ENCODE data around the gene KIFC3.

KIFC3 gene

DNA sequence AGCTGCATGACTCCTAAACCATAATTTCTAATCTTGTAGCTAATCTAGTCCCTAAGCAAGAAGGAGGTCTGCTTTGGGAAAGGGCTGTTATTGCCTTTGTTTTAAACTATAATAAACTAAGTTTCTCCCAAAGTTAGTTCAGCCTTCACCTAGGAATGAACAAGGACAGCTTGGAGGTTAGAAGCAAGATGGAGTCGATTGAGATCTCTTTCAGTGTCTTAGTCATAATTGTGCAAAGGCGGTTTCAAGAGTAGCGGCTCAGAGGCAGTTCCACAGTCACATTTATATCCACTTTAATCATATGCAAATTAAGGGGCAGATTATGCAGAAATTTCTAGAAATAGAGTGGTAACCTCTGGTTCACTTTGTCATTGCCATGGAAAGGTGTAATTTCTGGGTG lies 90.3 kb downstream of the KIFC3 start:
- POLR2A ChIA-PET: no interaction called here
- no peak for DNase-seq
- Histone ChIP-seq H3K4me3 (ENCODE audit: control insufficient read depth in 1 of 7, extremely low read depth in 1 of 7, insufficient read depth in 4 of 7, low read depth in 2 of 7, low read length in 6 of 7) (no peak overlapping the region), H3K27ac (ENCODE audit: insufficient read depth in 1 of 2, low read depth in 1 of 2, low read length in 2 of 2, poor library complexity in 1 of 2, severe bottlenecking in 2 of 2) (no peak overlapping the region), H3K4me1 (ENCODE audit: control extremely low read depth in 1 of 4, control insufficient read depth in 4 of 4, insufficient read depth in 4 of 4, low read length in 3 of 4) (peaks cover 0 to 7% (median 4%) of the 10 kb centered on the region in 4 experiments), H3K36me3 (ENCODE audit: control insufficient read depth in 4 of 4, insufficient read depth in 4 of 4, low read length in 3 of 4) (no peaks in the 10 kb centered on the region), H3K27me3 (replicated peaks in 2 of 5; ENCODE audit: control insufficient read depth in 4 of 5, insufficient read depth in 5 of 5, low read length in 4 of 5) (no peaks in the 10 kb centered on the region), H3K9me3 (ENCODE audit: control extremely low read depth in 1 of 5, control insufficient read depth in 4 of 5, insufficient read depth in 2 of 5, low read depth in 1 of 5, low read length in 4 of 5) (no peaks in the 10 kb centered on the region)
- WGBS (ENCODE audit: insufficient coverage): 100% methylated on average over 1 of the region's 3 CpGs
- CTCF ChIA-PET: interaction anchor here (0.7 to 1.5 kb wide), 8 partner anchors 8 to 121 kb away, joined by 3 to 6 read pairs (median 3); no protein-coding TSS in a partner anchor

DNA sequence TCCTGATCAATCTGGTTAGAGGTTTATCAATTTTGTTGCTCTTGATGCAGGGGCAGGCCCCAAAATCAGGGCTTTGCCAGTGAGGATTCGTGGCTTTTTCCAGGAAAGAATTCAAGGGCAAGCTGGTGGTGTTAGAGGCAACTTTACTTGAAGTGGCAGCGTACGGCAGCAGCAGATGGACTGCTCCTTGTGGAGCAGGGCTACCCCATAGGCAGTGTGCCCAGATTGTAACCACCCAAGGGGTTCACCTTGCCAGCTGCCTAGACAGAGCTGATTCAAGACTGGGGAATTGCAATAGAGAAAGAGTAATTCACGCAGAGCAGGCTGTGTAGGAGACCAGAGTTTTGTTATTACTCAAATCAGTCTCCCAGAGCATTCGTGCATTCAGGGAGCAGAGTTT lies 90.9 kb downstream of the KIFC3 start:
- CTCF ChIA-PET: interaction anchor here (0.7 to 1.5 kb wide), 8 partner anchors 9 to 120 kb away, joined by 3 to 6 read pairs (median 4); partner anchors contain the start of gene ADGRG3
- H3K4me1 ChIP-seq (ENCODE audit: control extremely low read depth in 1 of 4, control insufficient read depth in 4 of 4, insufficient read depth in 4 of 4, low read length in 3 of 4): peaks cover 0 to 7% (median 4%) of the 10 kb centered on the region in 4 experiments
- H3K27ac ChIP-seq (ENCODE audit: insufficient read depth in 1 of 2, low read depth in 1 of 2, low read length in 2 of 2, poor library complexity in 1 of 2, severe bottlenecking in 2 of 2): no peak overlapping the region
- WGBS (ENCODE audit: insufficient coverage): 95% methylated on average over 5 of the region's 5 CpGs
- H3K36me3 ChIP-seq (ENCODE audit: control insufficient read depth in 4 of 4, insufficient read depth in 4 of 4, low read length in 3 of 4): no peaks in the 10 kb centered on the region
- POLR2A ChIA-PET: interaction anchor here (0.6 to 1.2 kb wide), 2 partner anchors 10 to 27 kb away, joined by 3 read pairs; no protein-coding TSS in a partner anchor
- H3K4me3 ChIP-seq (ENCODE audit: control insufficient read depth in 1 of 7, extremely low read depth in 1 of 7, insufficient read depth in 4 of 7, low read depth in 2 of 7, low read length in 6 of 7): no peak overlapping the region
- DNase-seq: no peak
- no peaks in the 10 kb centered on the region for H3K27me3 ChIP-seq (replicated peaks in 2 of 5; ENCODE audit: control insufficient read depth in 4 of 5, insufficient read depth in 5 of 5, low read length in 4 of 5)
- no peaks in the 10 kb centered on the region for H3K9me3 ChIP-seq (ENCODE audit: control extremely low read depth in 1 of 5, control insufficient read depth in 4 of 5, insufficient read depth in 2 of 5, low read depth in 1 of 5, low read length in 4 of 5)

DNA sequence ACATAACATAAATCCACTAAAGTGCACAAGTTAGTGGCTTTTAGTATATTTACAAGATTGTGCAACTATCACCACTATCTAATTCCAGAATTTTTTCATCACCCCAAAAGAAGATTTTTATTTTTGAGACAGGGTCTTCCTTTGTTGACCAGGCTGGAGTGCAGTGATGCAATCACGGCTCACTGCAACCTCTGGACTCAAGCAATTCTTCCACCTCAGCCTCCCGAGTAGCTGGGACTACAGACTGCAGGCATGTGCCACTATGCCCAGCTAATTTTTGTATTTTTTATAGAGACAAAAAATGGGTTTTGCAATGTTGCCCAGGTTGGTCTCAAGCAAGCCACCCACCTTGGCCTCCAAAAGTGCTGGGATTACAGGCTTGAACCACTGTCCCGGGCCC lies 92.6 kb downstream of the KIFC3 start:
- H3K4me3 ChIP-seq (ENCODE audit: control insufficient read depth in 1 of 7, extremely low read depth in 1 of 7, insufficient read depth in 4 of 7, low read depth in 2 of 7, low read length in 6 of 7): no peak overlapping the region
- WGBS (ENCODE audit: insufficient coverage): 80% methylated on average over 1 of the region's 3 CpGs
- POLR2A ChIA-PET: interaction anchor here (0.7 kb wide), 1 partner anchor 117 kb away, joined by 4 read pairs; no protein-coding TSS in a partner anchor
- H3K4me1 ChIP-seq (ENCODE audit: control extremely low read depth in 1 of 4, control insufficient read depth in 4 of 4, insufficient read depth in 4 of 4, low read length in 3 of 4): peaks cover 0 to 9% (median 5%) of the 10 kb centered on the region in 4 experiments
- H3K27me3 ChIP-seq (replicated peaks in 2 of 5; ENCODE audit: control insufficient read depth in 4 of 5, insufficient read depth in 5 of 5, low read length in 4 of 5): no peaks in the 10 kb centered on the region
- no peaks in the 10 kb centered on the region for H3K9me3 ChIP-seq (ENCODE audit: control extremely low read depth in 1 of 5, control insufficient read depth in 4 of 5, insufficient read depth in 2 of 5, low read depth in 1 of 5, low read length in 4 of 5)
- DNase-seq: no peak
- H3K36me3 ChIP-seq (ENCODE audit: control insufficient read depth in 4 of 4, insufficient read depth in 4 of 4, low read length in 3 of 4): no peaks in the 10 kb centered on the region
- CTCF ChIA-PET: interaction anchor here (1.2 kb wide), 1 partner anchor 13 kb away, joined by 3 read pairs; no protein-coding TSS in a partner anchor
- H3K27ac ChIP-seq (ENCODE audit: insufficient read depth in 1 of 2, low read depth in 1 of 2, low read length in 2 of 2, poor library complexity in 1 of 2, severe bottlenecking in 2 of 2): no peak overlapping the region
